T-helper 2 cell treated with Interferon-gamma antibody and Interleukin-4, amounts not matched to agents 5 μg/mL and 100 μg/mL, for 36 hours (primary cell): ENCODE measurements around the gene RAB3C.

Experiments used
- DNase-seq: peaks from one replicate; pipeline ENCODE4 v3.0.0; 2021; ENCODE audit warnings: low spot score
- H3K27ac Mint-ChIP-seq: one replicate; pipeline ENCODE4 v1.8.0; 2021; ENCODE audit warnings: mild to moderate bottlenecking, mixed read lengths
- H3K27me3 Mint-ChIP-seq: one replicate; pipeline ENCODE4 v1.8.0; 2021; ENCODE audit warnings: low read depth, mixed read lengths
- H3K36me3 Mint-ChIP-seq: one replicate; pipeline ENCODE4 v1.8.0; 2021; ENCODE audit warnings: low read depth, mixed read lengths
- H3K4me1 Mint-ChIP-seq: one replicate; pipeline ENCODE4 v1.8.0; 2021; ENCODE audit warnings: low read depth, mixed read lengths
- H3K4me3 Mint-ChIP-seq: one replicate; pipeline ENCODE4 v1.8.0; 2022; ENCODE audit warnings: mild to moderate bottlenecking, moderate library complexity, mixed read lengths
- H3K9me3 Mint-ChIP-seq: one replicate; pipeline ENCODE4 v1.8.0; 2021; ENCODE audit warnings: mixed read lengths

RAB3C gene

GRCh38 chr5:58710871-58711270, 128.0 kb downstream of the RAB3C start:
- no peak for DNase-seq
- Mint-ChIP-seq H3K36me3 (no peaks in the 10 kb centered on the region), H3K27me3 (no peaks in the 10 kb centered on the region), H3K4me1 (no peaks in the 10 kb centered on the region), H3K9me3 (no peaks in the 10 kb centered on the region), H3K27ac (no peak overlapping the region), H3K4me3 (no peak overlapping the region)

GRCh38 chr5:58711965-58712364, 129.1 kb downstream of the RAB3C start:
- H3K4me3 Mint-ChIP-seq, result no peak overlapping the region
- H3K27me3 Mint-ChIP-seq, result no peaks in the 10 kb centered on the region
- H3K27ac Mint-ChIP-seq, result no peak overlapping the region
- H3K36me3 Mint-ChIP-seq, result no peaks in the 10 kb centered on the region
- DNase-seq, result no peak
- H3K9me3 Mint-ChIP-seq, result no peaks in the 10 kb centered on the region
- H3K4me1 Mint-ChIP-seq, result no peaks in the 10 kb centered on the region

- Mint-ChIP-seq H3K4me3 (no peak overlapping the region), H3K36me3 (no peaks in the 10 kb centered on the region), H3K27ac (no peak overlapping the region), H3K9me3 (no peaks in the 10 kb centered on the region), H3K4me1 (no peaks in the 10 kb centered on the region), H3K27me3 (peaks cover 3% of the 10 kb centered on the region)
- no peak for DNase-seq
Observed at GRCh38 chr5:58714046-58714445, 131.2 kb downstream of the RAB3C start.

- Mint-ChIP-seq H3K27ac (no peak overlapping the region), H3K36me3 (no peaks in the 10 kb centered on the region), H3K9me3 (no peaks in the 10 kb centered on the region), H3K27me3 (peaks cover 3% of the 10 kb centered on the region), H3K4me3 (no peak overlapping the region), H3K4me1 (no peaks in the 10 kb centered on the region)
- no peak for DNase-seq
Observed at GRCh38 chr5:58715997-58716656, 133.3 kb downstream of the RAB3C start.

GRCh38 chr5:58716713-58717112, 133.8 kb downstream of the RAB3C start:
- Mint-ChIP-seq H3K4me3 (no peak overlapping the region), H3K9me3 (no peaks in the 10 kb centered on the region), H3K36me3 (no peaks in the 10 kb centered on the region), H3K27ac (no peak overlapping the region), H3K27me3 (peaks cover 4% of the 10 kb centered on the region), H3K4me1 (no peaks in the 10 kb centered on the region)
- DNase-seq, result no peak

- H3K36me3 Mint-ChIP-seq, result no peaks in the 10 kb centered on the region
- no peak for DNase-seq
- H3K9me3 Mint-ChIP-seq, result no peaks in the 10 kb centered on the region
- no peak overlapping the region for H3K4me3 Mint-ChIP-seq
- H3K27ac Mint-ChIP-seq, result no peak overlapping the region
- peaks cover 6% of the 10 kb centered on the region for H3K27me3 Mint-ChIP-seq
- H3K4me1 Mint-ChIP-seq, result no peaks in the 10 kb centered on the region
Observed at GRCh38 chr5:58717303-58718007, 134.6 kb downstream of the RAB3C start.

- peaks cover 6% of the 10 kb centered on the region for H3K27me3 Mint-ChIP-seq
- H3K36me3 Mint-ChIP-seq, result no peaks in the 10 kb centered on the region
- no peak for DNase-seq
- no peak overlapping the region for H3K27ac Mint-ChIP-seq
- no peaks in the 10 kb centered on the region for H3K9me3 Mint-ChIP-seq
- H3K4me1 Mint-ChIP-seq, result no peaks in the 10 kb centered on the region
- H3K4me3 Mint-ChIP-seq, result no peak overlapping the region
Observed at GRCh38 chr5:58718269-58718978, 135.5 kb downstream of the RAB3C start.

- H3K27ac Mint-ChIP-seq, result no peak overlapping the region
- H3K36me3 Mint-ChIP-seq, result no peaks in the 10 kb centered on the region
- no peak for DNase-seq
- no peaks in the 10 kb centered on the region for H3K4me1 Mint-ChIP-seq
- peaks cover 5% of the 10 kb centered on the region for H3K27me3 Mint-ChIP-seq
- no peak overlapping the region for H3K4me3 Mint-ChIP-seq
- no peaks in the 10 kb centered on the region for H3K9me3 Mint-ChIP-seq
Observed at GRCh38 chr5:58722160-58722559, 139.3 kb downstream of the RAB3C start.

- H3K36me3 Mint-ChIP-seq, result no peaks in the 10 kb centered on the region
- no peak for DNase-seq
- no peak overlapping the region for H3K4me3 Mint-ChIP-seq
- no peaks in the 10 kb centered on the region for H3K9me3 Mint-ChIP-seq
- no peaks in the 10 kb centered on the region for H3K4me1 Mint-ChIP-seq
- no peak overlapping the region for H3K27ac Mint-ChIP-seq
- peaks cover 4% of the 10 kb centered on the region for H3K27me3 Mint-ChIP-seq
Observed at GRCh38 chr5:58724992-58725391, 142.1 kb downstream of the RAB3C start.

- Mint-ChIP-seq H3K27me3 (peaks cover 2% of the 10 kb centered on the region), H3K9me3 (no peaks in the 10 kb centered on the region), H3K27ac (no peak overlapping the region), H3K4me3 (no peak overlapping the region), H3K4me1 (no peaks in the 10 kb centered on the region), H3K36me3 (no peaks in the 10 kb centered on the region)
- no peak for DNase-seq
Observed at GRCh38 chr5:58731641-58732040, 148.8 kb downstream of the RAB3C start.

GRCh38 chr5:58735637-58736036, 152.8 kb downstream of the RAB3C start:
- no peaks in the 10 kb centered on the region for H3K4me1 Mint-ChIP-seq
- H3K27me3 Mint-ChIP-seq, result peaks cover 2% of the 10 kb centered on the region
- no peak overlapping the region for H3K27ac Mint-ChIP-seq
- no peaks in the 10 kb centered on the region for H3K36me3 Mint-ChIP-seq
- no peak overlapping the region for H3K4me3 Mint-ChIP-seq
- no peak for DNase-seq
- H3K9me3 Mint-ChIP-seq, result no peaks in the 10 kb centered on the region

- H3K4me3 Mint-ChIP-seq, result no peak overlapping the region
- H3K27ac Mint-ChIP-seq, result no peak overlapping the region
- peaks cover 2% of the 10 kb centered on the region for H3K27me3 Mint-ChIP-seq
- DNase-seq, result no peak
- no peaks in the 10 kb centered on the region for H3K4me1 Mint-ChIP-seq
- no peaks in the 10 kb centered on the region for H3K9me3 Mint-ChIP-seq
- no peaks in the 10 kb centered on the region for H3K36me3 Mint-ChIP-seq
Observed at GRCh38 chr5:58736214-58736613, 153.3 kb downstream of the RAB3C start.

- no peak for DNase-seq
- no peaks in the 10 kb centered on the region for H3K4me1 Mint-ChIP-seq
- H3K4me3 Mint-ChIP-seq, result no peak overlapping the region
- H3K9me3 Mint-ChIP-seq, result no peaks in the 10 kb centered on the region
- no peak overlapping the region for H3K27ac Mint-ChIP-seq
- H3K36me3 Mint-ChIP-seq, result no peaks in the 10 kb centered on the region
- peaks cover 2% of the 10 kb centered on the region for H3K27me3 Mint-ChIP-seq
Observed at GRCh38 chr5:58737671-58738070, 154.8 kb downstream of the RAB3C start.

GRCh38 chr5:58738336-58738735, 155.5 kb downstream of the RAB3C start:
- no peaks in the 10 kb centered on the region for H3K9me3 Mint-ChIP-seq
- no peak overlapping the region for H3K4me3 Mint-ChIP-seq
- DNase-seq, result no peak
- H3K36me3 Mint-ChIP-seq, result no peaks in the 10 kb centered on the region
- H3K4me1 Mint-ChIP-seq, result no peaks in the 10 kb centered on the region
- H3K27ac Mint-ChIP-seq, result no peak overlapping the region
- H3K27me3 Mint-ChIP-seq, result peaks cover 2% of the 10 kb centered on the region
